Measurements from ENCODE around the gene PTPRF.
"Not testable (repeated sequence)": the region's sequence is repeated elsewhere in the genome, so short reads cannot be mapped to it uniquely, and the experiment has no call there.

The PTPRF gene

DNA sequence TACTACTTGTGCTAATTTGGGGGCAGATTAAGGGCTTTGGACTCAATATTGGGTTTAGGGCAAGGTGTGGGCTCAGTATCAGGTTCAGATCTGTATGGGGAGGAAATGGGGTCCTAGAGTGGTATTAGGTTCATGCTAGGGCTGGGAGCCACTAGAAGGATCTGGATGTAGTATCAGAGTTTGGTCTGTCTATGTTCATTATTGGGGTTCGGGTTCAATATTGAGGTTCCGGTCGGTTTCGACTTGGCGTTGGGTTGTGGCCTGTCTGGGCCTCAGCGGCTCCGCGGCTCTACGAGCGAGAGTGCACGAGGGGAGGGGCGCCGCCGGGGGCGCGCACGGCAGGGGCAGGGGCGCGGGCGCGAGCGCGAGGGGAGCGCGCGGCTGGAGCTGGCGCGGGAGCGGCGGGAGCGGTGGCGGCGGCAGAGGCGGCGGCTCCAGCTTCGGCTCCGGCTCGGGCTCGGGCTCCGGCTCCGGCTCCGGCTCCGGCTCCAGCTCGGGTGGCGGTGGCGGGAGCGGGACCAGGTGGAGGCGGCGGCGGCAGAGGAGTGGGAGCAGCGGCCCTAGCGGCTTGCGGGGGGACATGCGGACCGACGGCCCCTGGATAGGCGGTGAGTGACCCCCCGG is at the start of gene PTPRF:
TSS of gene PTPRF (plus strand) at position 401 of the 624 bp plus-strand sequence. CDS start 14,193 bp downstream, outside the sequence.
- DNase-seq = no peak

DNA sequence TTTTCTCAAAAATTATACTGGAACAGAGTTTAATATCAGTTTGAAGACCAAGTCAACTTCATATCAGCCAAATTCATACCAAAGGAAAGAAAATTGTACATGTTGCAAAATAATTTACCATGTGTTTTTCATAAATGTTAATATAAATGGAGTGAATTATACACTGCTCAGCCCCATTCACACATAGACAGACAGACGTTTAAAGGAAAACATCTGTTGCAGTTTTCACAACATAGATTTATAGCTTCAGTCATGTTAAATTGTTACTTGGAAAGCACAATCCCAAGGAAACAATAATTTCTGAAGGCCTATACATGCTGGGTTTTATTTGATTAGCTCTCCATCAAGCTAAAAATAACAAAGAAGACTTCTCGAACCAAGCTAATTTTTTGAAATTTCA is 49.2 kb upstream of the PTPRF start:
- no peak for DNase-seq

DNA sequence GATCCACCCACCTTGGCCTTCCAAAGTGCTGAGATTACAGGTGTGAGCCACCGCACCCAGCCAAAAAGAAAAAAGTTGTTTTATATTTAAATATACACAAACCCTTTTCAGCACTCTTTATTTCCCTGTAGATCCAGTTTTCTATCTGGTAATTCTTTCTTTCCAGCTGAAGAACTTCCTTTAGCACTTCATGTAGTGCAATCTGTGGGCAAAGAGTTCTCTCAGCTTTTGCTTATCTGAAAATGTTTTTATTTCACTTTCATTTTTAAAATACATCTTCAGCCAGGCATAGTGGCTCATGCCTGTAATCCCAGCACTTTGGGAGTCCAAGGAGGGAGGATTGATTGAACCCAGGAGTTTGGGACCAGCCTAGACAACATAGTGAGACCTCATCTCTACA is 48.5 kb upstream of the PTPRF start:
- no peak for DNase-seq

DNA sequence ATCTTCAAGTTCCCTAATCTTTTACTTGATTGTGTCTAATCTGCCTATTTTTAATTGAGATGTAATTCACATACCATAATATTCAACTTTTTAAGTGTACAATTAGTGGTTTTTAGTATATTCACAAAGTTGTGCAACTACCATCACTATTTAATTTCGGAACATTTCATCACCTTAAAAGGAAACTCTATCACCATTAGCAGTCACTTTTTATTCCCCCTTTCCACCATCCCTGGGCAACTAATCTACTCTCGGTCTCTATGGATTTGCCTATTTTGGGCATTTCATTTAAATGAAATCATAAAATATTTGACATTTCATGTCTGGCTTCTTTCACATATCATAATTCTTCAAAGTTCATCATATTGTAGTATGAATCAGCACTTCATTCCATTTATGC is 46.3 kb upstream of the PTPRF start:
- DNase-seq = no peak

DNA sequence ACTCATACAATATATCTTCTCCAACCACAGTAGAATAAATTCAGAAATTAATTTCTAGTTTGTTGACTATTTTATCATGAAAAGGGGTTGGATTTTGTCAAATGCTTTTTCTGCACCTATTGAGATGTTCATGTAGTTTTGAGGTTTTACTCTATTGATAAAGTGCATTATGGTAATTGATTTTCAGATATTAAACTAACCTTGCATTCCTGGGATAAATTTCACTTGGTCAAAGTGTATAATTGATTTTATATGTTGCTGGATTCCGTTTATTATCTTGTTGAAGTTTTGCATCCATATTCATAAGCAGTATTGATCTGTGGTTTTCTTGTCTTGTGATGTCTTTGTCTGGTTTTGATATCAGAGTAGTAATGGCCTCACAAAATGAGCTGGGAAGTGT is 42.5 kb upstream of the PTPRF start:
- DNase-seq = no peak

DNA sequence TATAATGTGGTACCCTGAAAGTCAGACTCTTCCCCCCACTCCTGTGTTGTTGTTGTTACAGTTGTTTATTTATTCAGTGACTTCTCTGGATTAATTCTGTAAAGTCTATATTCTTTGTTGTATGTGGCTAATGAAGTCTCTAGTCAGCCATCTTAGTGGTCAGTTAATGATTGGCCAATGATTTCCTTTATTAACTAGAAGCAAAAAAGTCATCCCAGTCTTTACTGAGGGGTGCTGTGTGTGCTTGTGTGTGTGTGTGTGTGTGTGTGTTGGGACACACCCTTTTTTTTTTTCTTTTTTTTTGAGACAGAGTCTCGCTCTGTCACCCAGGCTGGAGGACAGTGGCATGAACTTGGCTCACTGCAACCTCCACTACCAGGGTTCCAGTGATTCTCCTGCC is 39.6 kb upstream of the PTPRF start:
- DNase-seq = no peak

DNA sequence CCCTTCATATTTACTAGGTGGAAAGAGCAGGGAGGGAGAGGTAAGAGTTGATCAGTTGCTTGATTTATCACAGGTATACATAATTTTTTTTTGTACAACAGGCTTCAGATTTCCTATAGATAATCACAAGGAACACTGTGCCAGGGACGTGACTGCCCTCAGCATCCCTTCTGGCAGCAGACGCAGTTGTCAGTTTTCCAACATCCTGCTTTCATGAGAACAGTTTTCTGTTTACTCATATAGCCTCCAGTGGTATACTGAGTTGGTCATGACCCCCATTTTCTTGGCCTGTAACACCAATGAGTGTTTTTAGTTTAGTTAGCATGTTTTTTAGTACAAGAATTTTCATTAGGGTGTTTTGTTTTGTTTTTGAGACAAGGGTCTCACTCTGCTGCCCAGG is 37.9 kb upstream of the PTPRF start:
- DNase-seq = no peak

DNA sequence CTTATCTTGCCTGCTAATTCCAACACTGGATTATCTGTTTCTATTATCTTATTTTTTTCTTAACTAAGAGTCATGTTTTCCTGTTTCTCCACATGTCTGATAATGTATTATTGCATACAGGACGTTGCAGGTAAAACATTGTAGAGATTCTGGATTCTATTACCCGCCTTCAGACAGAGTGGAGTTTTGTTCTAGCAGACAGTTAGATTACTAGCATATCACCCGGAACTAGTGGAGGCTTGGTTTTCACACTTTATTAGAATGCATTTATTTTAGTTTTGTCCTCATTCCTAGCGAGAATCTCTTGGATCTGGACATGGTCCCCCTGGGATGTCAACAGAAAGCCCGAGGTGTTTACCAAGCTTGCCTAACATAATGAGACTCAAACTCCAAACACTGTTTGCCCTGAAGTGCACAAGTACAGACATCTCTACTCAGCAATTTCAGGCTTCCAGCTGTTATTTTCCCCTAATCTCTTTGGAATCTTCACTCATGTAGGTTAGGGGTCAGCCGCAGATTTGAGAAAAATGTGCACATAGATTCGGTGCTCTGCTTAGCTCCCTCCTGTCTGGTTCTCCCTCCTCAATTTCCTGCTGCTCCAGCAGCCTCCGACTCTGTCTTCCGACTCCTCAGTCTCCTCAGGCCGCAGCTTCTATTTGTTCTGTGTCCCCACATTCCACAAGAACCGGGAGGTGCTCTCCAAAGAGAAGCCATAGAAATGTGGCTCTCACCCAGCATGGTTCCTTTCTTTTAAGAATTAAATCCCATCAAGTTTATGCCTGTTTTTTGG is 36.8 kb upstream of the PTPRF start:
- DNase-seq = no peak

DNA sequence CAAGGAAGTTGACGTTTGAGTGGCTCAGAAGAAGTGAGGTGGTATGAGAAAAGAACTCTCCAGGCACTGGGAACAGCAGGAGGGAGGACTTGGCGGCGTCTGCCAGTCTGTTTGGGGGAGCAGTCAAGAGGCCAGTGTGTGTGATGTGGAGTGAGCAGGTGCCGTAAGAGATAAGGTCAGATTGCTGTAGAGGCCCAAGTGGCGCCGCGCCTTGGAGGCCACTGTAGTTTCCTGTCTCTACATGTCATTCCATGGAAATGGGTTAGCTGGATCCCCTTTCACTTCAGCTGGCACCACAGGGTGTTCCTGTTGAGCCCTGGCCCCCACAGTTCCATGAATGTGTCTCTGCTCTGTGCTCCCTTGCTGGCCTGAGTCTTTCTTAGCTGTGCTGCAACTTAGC is 35.5 kb upstream of the PTPRF start:
- DNase-seq = no peak

DNA sequence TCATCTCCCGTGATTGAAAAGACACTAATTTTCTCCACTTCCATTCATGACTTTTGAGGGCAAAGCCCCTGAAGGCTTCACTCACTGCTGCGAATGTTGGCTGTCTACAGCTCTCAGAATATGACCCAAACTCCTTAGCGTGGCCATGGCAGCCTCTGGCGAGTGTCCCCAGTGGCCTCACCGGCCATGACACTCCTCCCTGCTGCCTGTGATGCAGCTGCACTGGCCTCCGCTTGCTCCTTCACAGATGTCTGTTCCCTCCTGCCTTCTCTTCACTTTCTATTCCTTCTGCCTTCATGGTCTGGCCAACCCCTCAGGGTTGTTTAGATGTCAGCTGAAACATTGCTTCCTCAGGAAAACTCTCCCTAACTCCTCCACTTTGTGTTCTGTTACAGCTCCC is 30.8 kb upstream of the PTPRF start:
- DNase-seq = no peak

DNA sequence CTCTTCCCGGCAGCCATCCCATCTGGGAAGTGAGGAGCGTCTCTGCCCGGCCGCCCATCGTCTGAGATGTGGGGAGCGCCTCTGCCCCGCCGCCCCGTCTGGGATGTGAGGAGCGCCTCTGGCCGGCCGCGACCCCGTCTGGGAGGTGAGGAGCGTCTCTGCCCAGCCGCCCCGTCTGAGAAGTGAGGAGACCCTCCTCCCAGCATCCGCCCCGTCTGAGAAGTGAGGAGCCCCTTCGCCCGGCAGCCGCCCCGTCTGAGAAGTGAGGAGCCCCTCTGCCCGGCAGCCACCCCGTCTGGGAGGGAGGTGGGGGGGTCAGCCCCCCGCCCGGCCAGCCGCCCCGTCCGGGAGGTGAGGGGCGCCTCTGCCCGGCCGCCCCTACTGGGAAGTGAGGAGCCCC is 28.9 kb upstream of the PTPRF start:
- DNase-seq = not testable (repeated sequence)

DNA sequence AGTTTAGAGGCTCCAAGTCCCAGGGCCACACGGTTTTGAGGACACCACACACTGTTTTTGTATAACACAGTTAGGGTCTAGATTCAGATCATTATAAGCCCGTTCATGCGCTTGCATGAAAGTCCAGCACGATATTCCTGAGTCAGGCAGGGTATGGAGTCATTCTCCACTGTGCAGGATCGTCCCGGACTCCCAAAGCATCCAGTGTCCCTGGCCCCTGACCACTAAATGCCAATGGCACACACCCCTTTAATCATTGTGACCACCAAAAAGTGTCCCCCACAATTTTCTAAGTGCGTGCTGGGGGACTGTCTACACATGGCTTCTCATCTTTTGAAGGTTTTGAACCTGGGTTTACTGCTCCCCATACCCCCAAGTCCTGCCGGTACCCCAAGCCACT is 27.1 kb upstream of the PTPRF start:
- no peak for DNase-seq

DNA sequence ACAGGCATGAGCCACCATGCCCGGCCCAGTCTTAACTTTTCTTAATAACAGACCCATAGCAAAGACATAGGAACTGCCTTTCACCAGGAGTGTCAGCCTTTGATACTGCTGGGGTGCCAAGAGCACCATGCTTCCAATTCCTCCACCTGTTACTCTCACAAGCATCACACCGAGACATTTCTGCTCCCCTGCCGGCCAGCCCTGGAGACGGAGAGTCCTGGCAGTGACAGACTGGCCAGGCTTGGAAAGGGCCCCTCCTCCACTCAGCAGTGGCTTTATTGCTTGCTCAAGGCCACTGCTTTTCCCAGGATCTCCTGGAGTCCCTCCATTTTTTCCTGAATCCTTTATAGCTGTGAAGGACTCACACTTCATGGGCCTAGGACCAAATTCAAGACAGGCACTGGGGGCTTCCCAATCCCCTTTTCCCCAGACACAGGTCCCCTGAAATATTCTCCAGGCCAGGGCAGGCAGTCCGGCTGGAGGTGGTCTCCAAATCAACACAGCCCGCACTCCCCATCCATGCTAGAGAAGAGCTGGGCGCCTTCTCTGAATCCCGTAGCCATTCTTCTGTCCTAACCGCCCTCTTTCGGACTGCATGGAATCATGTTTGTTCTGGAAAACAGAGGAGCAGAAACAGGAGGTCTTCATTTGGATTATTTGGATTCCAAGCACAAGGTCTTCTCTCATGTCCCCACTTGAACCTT is 25.5 kb upstream of the PTPRF start:
- DNase-seq = no peak

DNA sequence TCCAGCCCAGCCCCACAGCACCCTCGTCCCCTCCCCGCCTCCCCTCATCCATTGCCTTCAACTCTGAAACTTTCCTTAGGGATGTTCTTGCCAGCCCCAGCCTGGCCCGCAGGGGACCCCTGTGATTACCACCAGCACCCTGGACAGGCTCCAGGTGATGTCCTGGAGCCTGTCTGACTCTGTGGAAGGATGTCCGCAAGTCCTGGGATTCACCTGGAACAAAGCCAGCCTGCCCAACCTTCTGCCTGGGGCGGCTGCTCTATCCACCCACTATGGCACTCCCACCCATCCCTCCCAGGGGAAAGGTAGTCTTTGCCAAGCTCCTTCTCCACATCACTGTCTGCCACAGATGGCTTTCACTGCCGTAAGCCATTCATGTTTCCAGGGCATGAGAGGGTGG is 24.4 kb upstream of the PTPRF start:
- DNase-seq = no peak

DNA sequence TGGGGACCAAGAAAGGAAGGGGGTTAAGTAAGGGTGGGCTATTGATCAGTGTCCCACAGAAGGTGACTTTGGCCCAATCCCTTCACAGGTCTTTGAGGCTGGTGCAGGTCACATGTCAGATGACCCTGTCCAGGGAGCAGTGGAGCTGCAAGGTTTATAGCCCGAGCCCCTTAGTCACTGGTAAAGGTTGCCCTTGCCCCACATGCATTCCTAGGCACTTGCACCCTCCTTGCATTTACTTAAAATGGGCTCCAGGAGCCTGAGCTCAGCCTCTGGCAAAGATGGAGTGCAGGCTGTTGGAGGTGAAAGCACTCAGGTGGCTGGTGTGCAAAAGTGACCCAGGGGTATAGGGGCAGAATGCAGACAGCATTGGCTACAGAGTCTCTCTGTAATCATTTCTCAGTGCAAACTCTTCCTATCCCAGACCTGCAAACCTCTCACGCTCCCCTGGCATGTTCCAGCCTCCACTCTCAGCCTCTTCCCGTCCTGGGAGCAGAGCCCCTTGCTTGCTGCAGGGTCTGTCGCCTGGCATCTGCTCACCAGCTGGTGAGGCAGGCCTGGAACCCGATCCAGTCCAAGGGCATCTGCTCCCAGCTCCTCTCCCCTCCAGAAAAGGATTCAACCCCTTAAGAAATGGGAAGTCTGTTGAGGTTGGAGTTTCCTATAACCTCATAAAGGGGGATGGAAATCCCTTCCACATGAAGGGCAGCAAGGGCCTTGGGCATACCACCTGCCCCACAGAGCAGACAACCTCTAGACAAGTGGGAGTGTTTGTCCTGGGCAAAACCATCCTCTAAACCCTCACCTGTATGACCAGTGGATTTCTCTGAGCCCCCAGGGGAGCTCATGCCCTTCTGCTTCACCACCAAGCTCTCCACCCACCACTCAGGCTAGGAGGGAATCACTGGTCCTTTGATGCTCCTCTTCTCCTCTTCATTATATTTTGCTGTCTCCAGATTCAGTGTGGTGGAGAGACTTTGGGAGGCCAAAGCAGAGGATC is 23.1 kb upstream of the PTPRF start:
- DNase-seq = no peak

DNA sequence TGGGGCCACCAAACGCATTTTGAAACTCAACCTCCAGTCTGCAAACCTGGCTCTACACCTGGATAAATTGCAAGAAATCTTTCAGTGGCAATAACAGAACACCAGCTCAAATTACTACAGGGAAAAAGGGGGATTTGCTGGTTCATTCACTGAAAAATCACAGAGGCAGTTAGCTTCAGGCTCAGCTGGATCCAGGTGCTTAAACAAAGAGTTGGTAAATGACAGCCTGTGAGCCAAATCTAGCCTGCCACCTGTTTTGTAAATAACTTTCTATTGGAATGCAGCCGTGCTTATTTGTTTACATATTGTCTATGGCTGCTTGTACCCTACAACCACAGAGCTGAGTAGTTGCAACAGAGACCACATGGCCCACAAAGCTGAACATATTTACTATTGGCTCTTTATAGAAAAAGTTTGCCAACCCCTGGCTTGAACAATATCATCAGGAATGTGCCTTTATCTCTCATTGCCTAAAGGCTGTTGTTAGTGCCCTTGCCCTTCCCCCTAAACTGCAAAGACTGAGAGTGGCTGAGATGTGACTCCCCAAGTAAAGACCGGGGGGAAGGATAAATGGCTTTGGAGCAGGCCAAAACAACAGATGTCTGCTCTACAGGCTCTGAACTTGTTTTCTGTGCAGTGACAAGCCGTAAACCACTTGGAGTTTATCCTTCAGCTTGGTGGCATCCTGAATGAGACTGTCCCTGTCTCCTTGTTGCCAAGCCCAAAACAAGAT is 21.5 kb upstream of the PTPRF start:
- no peak for DNase-seq

DNA sequence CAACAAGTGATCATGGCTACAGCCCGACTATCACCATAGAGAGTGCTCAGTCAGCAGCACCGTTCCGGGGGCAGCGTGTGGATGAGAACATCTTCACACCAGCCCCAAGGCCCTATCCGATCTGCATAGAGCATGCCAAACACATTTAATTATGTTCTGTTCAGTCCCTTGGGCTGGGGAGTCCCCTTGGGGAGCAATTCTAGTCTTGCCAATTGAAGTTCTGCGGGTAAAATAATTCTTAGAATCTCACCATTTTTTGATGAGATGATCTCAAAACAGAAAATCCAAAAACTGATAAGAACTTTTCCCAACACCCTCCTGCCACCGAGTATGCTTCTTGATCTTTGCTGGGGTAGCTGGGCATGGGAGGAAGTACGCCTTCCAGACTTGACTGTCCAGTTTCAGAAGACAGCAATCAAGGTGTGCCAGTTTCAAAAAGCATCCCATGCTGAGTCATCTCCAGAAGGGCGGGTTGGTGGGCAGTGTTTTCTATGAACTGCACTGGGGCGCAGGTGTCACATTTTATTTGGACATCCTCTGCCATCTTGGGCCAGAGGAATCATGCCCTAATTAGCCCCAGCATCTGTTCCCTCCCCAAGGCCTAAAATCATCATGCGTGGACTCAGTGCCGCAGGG is 20.8 kb upstream of the PTPRF start:
- no peak for DNase-seq

DNA sequence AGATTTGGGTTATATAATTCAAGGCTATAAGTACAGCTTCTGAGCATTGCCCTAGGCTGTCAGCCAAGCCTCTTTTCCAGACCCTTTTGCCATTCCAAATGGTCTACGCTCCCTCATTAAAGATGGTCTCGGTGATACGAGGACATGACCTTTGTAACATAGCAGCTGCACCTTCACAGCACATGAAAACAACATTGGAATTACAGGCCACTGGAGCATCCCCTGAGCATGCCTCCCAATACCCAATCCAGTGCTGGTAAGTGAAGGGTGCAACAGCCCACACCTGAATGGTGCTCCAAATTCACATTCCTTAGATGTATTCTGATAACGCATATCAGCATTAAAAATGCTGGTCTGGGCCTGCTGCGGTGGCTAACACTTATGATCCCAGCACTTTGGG is 20.1 kb upstream of the PTPRF start:
- DNase-seq = no peak

DNA sequence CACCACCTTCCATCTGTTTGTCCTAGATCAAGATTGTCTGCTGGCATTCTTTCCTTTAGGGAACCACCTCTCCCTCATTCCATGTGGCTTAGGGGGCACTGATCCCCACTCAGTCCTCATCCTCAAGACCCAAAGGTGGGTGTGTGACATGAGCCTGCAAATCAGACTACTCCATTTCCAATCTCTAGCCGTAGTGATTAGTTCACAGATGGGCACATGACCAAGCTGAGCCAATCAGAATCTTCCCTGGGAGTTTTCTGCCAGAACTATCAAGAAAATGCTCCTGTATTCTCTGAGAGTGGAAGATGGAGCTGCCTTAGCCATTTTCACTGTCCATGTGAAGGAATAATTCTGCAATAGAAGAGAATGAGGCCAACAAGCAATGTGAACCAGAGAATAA is 19.3 kb upstream of the PTPRF start:
- DNase-seq = no peak

DNA sequence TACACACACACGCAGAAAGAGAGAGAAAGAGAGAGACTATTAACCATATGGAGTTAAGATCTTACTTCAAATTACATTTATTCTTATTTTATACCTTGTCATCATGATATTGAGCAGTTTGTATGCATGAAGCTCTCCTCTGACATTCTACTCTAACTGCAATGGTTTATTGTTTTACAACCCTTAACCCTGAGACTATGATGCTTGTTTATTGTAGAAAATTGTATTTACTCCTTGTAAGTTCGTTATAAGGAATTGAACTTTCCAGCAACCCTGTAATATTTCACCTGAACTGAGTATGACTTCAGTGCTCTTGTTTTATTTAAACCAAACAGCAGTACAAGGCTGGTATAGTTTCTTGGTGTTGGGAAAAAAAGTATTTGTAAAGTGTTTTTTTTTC is 18.6 kb upstream of the PTPRF start:
- DNase-seq = no peak

DNA sequence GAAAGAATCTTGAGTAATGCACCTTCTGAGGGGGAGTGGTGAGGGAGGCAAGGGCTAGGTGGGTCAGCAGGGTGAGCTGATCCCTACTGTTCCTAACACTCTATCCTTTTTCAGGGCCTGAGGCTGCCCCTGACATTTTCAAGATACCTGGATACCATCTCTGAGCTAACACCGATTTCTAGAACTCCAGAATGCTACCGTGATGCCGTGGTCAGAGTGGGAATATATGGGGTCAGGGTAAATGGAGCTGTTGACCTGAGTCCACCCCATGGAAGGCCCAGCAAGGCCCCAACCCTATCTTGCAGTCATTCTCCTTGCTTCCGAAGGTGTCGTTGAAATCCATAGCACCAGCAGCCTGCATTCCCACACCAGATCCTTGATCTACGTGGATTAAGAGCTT is 18.0 kb upstream of the PTPRF start:
- DNase-seq = no peak
